Nucleus accumbens (tissue), 56 donors: Measurements from ENCODE around the gene HAPLN1.

Experiments
- DNase-seq, 56 donors: peaks; one replicate each; lab custom pipeline; 2025; lab: John Stamatoyannopoulos, UW

The HAPLN1 gene

DNA sequence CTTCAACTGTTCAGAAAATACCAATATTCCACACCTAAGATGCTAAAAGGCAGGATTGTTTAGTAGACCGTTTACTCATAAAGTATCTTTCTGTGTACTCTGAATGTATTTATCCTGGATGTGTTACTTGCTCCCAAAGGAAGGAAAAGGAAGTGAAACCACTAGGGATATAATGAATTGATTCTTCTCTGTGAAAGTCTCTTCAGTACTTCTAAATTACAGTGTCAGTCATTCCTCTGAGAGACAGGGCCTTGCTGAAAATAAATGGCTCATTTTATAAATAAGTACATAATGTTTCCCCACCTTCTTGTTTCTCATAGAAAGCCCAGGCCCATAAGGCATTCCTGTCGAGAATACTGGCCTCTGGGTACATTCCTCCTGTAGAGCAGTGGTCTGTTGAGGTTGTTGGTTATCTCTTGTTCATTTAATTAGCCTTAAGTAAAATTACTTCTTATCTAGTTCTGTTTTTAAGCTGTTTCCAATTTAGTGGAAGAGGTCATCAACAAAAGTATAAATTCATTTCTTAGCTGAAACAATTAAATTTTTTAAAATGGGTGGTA, 1.6 kb downstream of the HAPLN1 start:
- no peak for DNase-seq

DNA sequence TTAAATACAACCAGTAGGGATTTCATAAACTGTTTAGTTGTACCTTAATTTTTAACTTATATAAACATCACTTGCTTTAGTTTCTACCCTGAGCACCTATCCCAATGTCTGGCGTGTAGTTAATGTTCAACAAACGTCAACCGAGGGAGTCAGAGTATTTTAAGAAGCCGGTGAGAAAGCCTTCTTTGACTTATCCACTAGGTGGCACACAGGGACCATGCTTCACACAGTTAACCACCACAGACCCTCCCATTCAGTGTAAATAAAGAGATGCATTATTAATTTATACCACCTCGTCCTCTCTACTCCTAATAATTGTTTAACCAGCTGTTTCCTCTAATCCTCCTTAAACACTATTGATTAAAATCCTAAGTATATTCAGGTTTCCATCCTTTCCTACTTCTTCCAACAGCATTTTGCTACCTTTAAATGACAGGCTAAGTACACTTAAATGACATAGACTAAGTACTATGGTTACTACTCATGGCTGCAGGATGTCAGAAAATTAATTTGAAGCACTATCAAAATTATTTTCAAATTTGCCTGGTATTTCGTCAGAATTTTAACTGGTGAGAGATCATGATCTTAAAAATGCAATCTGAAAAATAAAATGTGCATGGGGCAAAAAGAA, 2.3 kb downstream of the HAPLN1 start:
- DNase-seq, result peak in 25 of 56 donors; percentile 1 to 55 (median 15)

DNA sequence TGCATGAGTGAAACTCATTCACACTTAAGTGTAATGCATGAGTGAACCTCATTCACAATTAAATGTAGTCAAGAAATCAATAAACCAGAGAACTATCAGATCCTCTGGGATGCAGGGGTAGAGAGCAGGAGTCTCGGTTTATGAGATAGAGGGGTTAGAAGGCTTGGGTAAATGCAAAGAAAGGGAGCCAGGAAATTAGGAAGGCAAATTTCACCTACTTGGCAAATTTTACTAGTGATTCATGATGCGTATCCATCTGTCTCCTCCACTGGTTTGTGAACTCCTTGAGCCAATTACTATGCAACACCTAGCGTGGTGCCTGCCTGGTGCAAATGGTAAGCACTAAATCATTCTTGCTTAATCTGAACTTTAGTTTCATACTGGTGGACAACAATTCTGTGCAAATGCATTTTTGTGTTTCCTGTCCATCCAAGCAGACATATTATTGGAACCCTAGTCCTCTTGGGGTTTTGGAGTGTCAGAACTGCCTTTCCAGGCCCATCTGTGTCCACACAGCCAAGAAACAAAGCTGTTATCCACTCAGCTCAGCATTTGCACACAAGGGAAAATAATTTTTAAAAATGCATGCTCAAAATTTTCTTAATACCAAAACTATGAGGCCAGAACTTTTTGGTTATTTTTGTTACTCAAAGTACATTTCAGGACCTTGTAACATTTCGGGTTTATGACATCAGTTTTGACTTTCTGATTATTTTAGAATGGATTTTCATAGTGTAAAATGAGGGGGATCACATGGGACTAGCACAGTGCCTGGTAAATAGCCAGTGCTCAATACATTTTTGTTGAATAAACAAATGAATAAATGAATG, 5.2 kb downstream of the HAPLN1 start:
- no peak for DNase-seq

DNA sequence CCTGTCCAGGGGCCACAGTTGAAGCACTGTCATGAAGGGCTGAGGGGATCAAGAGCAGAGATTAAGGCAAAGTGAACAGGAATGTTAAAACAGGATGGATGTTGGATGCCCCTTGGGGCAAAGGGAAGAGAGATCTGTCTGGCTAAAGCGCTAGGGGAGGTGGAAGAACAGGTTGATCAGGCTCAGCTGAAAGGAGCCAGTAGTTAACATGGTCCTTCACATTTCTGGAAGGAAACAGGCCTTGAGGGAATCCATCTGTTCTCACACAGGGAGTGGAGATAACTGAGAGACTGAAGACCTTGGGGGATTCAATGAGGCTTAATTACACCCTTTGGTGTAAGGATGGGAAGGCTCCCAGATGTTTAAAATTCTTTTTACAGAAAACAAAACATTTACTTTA, 5.8 kb downstream of the HAPLN1 start:
- DNase-seq, result no peak

DNA sequence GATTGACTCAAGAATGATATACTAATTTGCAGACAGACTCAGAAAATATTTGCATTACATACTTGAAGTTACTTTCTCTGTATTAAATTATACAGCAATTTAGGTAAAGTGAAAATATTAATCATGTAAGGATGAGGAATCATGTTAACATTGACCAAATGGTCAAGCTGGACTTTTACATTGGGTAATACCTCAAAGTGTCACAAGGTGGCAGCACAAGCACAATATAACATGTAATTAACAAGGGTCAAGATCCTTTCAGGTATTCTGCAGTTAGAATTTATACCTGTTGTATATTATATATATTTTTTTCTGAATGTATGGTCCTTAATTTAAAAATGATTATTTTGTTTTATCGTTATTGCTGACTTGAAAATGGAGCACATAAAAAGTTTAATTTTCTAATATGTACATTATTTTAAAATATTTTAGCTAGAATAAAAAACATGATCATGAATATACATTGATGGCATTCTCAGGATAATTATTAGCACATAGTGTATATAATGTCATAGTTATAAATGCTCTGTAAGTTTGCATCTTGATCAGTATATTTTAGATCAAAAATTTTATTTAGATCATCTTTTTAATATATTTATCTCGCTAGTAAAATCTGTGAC, 8.6 kb downstream of the HAPLN1 start:
- peak in 8 of 56 donors; percentile 1 to 49 (median 4) for DNase-seq

DNA sequence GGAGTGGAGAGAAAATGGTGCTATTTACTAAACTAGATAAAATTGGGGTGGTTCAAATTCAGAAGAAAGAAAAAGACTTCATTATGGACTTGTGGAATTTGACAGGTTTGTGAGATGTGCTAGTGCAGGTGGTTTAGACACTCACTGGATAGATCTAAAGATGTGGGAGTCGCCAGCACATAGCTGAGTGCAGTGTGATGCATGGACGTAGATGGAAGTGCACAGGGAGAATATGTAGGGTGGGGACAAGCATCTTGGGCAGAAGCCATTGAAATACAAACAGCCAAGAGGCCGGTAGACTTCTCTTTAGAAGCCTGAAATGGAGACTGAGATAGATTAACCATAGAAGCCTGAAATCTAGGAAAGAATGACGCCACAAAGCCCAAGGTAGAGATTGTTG, 10.7 kb downstream of the HAPLN1 start:
- DNase-seq, result no peak

DNA sequence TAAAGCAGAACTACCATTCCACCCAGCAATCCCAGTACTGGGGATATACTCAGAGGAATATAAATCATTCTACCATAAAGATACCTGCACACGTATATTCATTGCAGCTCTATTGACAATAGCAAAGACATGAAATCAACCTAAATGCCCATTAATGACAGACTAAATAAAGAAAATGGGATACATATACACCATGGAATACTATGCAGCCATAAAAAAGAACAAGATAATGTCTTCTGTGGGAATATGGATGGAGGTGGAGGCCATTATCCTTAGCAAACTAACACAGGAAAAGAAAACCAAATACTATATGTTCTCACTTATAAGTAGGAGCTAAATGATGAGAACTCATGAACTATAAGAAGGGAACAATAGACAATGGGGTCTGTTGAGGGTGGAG, 12.5 kb downstream of the HAPLN1 start:
- no peak for DNase-seq

DNA sequence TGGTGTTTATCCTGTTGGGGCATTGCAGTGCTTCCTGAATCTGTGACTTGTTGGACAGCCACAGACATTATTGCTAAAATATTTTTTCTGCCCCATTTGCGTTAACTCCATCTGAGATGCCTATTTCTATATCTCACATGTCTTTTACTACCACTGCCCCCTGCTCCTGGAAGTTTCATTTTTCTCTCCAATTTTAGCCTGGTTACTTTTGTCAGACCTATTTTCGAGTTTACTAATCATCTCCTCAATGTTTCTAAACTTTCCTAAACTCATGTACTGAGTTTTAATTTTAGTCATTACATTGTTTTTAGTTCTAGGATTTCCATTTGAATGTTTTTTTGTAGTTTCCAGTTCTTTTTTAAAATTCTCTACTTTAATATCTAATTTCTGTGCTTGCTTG, 17.6 kb downstream of the HAPLN1 start:
- no peak for DNase-seq

DNA sequence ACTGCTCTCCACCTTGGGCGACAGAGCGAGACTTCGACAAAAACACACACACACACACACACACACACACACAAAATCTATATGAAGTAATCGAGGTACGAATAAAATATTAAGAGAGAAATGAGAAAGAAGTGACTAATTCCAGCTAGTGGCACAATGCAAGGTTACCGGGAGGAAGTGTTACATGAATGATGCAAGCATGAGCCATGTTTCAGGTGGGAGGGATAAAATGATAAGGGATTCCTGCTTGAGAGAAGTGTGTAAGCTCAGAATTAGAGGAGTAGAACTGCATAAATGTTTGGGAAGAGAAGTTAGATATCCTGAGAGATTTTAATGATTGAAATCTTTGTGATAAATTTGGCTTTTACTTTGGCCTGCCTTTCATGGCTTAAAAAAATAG, 18.8 kb downstream of the HAPLN1 start:
- no peak for DNase-seq

DNA sequence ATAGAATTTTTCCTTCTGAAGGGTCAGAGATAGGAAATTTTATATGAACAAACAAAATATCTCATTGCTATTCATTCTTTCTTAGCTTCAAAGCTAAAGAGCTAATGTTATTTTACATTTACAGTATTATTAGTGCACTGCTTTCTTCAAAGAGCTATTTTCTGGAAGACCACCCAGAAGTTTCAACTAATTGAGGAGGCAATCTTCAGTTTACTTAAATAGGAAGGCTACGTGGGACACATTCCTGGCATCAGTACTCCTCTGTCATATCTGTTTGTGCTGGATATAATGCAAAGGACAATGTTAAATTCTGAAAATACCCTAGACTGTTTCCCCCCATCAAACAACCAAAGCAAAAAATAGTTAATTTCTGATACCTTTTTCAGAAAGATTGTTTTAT, 30.8 kb downstream of the HAPLN1 start:
- no peak for DNase-seq

DNA sequence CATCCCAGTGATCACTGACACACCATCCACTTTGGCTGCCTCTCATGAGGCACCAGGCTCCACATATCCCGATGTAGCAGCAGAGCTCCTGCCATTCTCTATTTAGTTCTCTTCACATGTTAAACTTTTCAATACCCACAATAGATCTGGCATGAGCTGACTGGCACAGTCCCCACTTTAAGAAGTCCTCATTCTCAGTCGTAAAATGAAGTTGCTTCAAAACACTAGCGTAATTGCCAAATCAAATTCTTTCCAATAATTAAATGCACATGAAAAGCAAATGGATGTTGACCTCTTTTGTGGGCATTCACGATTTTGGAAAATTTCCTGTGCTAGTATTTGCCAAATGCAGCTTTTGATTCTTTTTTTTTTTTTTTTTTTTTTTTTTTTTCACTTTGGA, 32.4 kb downstream of the HAPLN1 start:
- peak in 6 of 56 donors; percentile 1 to 21 (median 3) for DNase-seq

DNA sequence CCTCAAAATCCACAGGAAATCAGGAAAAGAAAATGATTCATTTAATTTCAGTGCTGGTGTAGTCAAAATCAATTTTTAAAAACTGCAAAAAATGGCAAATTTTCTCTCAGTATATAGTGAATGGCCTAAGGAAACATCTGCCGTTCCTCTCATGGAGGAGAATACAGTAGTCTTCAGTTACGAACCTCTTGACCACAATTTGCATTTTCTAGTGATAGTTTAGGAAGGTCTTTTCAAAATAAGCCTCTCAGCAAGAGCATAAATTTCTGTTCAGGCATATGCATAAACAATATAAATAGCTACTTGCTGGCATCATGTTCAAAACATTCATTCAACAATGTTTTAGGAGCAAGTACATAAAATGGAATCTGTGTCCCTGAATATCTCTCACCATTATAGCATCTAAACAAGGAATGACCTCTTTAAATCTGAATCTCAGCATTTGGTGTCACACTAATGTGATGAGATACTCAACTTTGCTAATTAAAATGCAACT, 33.5 kb downstream of the HAPLN1 start:
- no peak for DNase-seq

DNA sequence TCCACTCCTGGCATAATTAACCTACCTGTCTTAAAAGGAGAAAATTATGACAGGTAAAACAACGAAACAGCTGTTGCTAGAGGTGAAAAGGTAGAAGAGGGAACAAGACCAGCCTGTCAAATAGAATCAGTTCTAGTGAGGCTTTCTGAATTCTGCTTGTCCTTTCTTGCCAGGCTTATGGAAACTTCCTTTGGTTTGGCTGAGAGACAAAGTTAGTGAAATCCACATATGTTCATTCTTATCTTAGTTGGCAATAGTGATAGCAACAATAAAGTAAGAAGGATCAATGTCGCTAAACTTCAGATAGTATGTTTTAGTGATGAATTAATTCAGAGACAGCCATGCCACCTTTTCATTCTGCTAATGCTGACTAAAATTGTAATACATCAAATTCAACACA, 34.4 kb downstream of the HAPLN1 start:
- no peak for DNase-seq

DNA sequence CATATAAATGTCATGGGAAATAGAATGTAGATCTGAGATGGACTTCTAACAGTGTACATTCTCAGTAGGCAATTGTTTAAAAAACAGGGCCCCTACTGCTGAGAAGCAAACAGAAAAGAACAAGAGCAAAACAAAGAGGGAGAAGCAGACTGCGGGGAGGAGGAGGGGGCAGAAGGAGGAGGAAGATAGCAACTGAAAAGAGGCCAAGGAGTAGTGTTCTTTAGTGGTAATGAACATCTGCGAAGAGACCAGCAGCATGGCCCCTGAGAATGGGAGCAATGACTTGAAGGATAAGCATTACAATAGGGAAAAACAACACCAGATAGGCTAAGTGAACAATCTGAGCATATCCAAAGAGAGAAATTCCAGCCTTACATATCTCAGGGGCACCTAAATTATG, 36.8 kb downstream of the HAPLN1 start:
- no peak for DNase-seq

DNA sequence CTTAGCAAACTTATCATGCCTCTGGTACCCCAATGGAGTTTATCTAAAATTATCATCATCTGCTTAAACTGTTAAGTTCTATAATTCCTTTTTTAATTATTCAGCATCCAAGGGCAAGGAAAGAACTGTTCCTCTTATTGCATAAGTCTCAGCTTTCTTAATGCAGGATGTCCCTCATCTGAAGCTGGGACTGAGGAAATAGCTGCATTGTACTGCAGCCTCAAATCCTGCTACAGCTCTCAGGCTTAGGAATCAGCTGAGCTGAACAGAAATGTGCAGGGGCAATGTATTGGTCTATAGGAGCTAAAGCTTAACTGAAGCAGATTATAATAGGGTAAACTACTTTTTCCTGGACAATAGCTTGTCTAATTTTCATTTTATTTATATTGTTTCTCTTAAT, 48.0 kb downstream of the HAPLN1 start:
- DNase-seq, result no peak

DNA sequence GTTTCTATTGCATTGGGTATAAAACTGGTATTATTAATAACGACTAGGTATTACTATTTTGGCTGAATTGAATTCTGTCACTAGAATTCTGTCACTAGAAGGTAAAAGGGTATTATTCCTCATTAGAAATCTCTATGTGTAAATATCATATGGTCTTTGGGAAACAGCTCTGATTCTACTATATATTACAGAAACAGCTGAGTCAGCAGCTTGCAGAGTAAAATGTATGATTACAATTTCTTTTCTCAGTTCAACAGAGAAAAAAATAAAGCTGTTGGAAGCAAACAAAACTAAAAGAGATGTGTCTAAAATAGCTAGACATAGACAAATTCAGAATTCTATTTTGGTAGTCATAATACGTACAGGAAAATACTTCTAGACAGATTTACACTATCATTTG, 48.5 kb downstream of the HAPLN1 start:
- no peak for DNase-seq

DNA sequence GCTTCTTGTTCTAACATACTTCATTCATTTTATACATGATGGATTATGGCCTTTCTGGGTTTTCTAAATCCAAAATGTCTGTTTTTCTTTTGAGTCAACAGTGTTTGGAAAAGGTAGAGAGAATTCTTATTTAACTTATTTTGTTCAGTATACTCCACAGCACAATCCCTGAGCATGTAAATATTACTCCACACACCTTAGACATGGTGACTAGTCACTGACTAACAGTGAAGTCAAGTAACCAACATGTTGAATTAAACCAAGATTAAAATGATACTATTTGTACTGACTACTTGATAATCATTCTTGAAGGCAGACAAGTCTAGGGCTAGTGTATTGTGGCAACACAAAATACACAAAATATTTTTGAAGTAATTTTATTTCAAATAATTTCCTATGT, 55.0 kb downstream of the HAPLN1 start:
- DNase-seq, result no peak

DNA sequence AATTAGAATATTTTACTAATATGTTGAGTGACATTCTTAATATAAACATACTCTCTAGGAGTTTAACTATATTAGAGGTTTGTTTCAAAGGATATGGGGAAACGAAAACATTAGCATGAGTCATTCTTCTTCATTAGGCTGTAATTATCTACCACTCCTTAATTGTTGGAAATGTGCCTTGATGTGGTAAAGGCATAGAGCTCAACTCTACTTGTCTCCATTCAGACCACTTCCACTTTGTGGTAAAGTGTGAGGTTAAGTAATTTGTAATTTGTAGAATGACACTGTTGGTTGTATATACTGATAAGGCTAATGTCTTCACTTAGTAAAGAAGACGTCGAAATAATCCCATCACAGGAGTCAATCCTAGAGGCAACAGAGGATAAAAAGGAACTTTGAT, 58.1 kb downstream of the HAPLN1 start:
- DNase-seq, result no peak

DNA sequence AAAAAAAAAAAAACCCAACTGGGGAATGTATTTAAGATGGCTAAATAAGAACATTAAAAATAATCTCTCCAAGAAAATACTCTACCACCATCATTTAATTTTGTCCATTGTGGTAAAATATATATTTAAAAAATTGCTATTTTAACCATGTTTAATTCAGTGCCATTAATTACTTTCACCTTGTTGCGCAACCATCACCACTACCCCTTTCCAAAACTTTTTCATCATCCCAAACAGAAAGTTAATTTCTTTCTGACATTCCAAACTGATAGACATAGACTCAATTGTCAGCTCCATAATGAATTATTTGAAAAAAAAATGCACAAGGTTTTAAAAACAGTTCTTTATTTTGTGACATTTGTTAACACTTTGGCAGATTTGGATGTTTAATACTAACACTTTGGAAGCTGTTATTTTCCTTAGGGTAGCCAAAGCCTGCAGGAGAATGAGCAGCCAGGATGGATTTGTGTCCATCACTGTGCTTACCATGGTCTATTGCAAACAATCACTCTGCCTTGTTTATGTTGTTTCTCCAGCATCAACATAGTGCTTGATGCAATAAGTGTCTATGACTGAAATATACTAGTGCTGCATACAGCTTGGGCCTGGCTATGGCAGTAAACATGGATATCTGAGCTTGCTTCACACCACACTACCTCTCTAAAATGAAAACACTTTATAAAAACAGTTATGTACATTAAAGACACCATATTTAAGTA, 62.7 kb downstream of the HAPLN1 start:
- DNase-seq, result no peak

DNA sequence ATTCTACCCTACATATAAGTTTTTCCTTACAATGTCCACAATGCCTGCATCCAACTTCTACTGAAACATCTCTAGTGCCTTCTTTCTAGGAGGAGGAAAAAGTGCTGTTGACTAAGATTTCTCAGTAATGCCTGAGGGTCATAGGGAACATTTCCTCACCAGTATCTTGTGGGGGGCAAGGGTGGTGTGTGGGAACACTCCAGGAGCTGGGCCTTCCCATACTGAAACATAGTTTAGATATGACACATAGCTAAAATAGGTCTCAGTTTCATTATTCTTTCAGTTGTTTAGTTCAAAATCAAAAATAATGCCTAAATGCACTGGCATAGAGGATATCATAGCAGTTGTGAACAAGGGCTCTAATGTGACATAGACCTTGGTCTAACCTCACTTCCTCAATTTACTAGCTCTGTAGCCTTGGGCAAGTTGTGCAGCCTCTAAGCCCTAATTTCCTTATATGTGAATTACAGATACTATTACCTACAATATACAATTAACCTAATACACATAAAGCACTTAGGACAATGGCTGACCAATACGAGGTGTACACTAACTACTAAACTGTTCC, 66.1 kb downstream of the HAPLN1 start:
- no peak for DNase-seq
